H1 (cell line): ENCODE measurements around the gene LRPAP1. TPM values are rescaled to one million over a fixed set of nuclear protein-coding genes. Genes with fewer than 3 reads are reported as not detected.

ENCODE experiments used
- CTCF ChIA-PET: fragments of 300-600 bp; sonication (Branson Sonifier 250); formaldehyde crosslinking; loops from one replicate; lab custom pipeline; 2021; ENCODE audit not compliant: partially characterized antibody; lab: Charles Lee
- POLR2A ChIA-PET: fragments of 300-600 bp; sonication (Branson Sonifier 250); formaldehyde crosslinking; loops from one replicate; lab custom pipeline; 2021; ENCODE audit warnings: inconsistent platforms; ENCODE audit not compliant: partially characterized antibody; lab: Charles Lee
- DNase-seq, 2 experiments: peaks; one replicate each; pipeline versions ENCODE4 v3.0.0 to v3.0.0-alpha.2; 2010 to 2022; ENCODE audit warnings: low spot score in 2 of 2, low read depth in 1 of 2, mixed read lengths in 1 of 2
- FAIRE-seq: peaks from 2 replicates; lab custom pipeline; 2011; peaks lifted over from hg19 to GRCh38; lab: Jason Lieb, UNC
- H2AFZ ChIP-seq: 2 replicates; pipeline ENCODE4 v1.8.1; 2012; ENCODE audit warnings: low read length, inconsistent platforms
- H2AK5ac ChIP-seq: 2 replicates; pipeline ENCODE4 v1.6.1; 2013; ENCODE audit warnings: low read depth, low read length
- H2BK120ac ChIP-seq: replicated peaks from 2 replicates; pipeline ENCODE3; 2013; ENCODE audit warnings: low read depth, low read length, inconsistent platforms
- H2BK12ac ChIP-seq: 2 replicates; pipeline ENCODE4 v1.6.1; 2013; ENCODE audit warnings: low read depth, low read length
- H2BK15ac ChIP-seq: 2 replicates; pipeline ENCODE4 v1.6.1; 2013; ENCODE audit warnings: low read length
- H2BK20ac ChIP-seq: 2 replicates; pipeline ENCODE4 v1.6.1; 2013; ENCODE audit warnings: low read length
- H2BK5ac ChIP-seq: 2 replicates; pipeline ENCODE4 v1.6.1; 2013; ENCODE audit warnings: low read depth, low read length
- H3K14ac ChIP-seq: 2 replicates; pipeline ENCODE4 v1.6.1; 2013; ENCODE audit warnings: inconsistent platforms; ENCODE audit not compliant: insufficient read length
- H3K18ac ChIP-seq: 2 replicates; pipeline ENCODE4 v1.6.1; 2013; ENCODE audit warnings: low read length; ENCODE audit errors: extremely low read depth
- H3K23ac ChIP-seq: 2 replicates; pipeline ENCODE4 v1.6.1; 2013; ENCODE audit warnings: inconsistent platforms; ENCODE audit not compliant: insufficient read length
- H3K23me2 ChIP-seq: 2 replicates; pipeline ENCODE4 v1.6.1; 2013; ENCODE audit warnings: low read depth, low read length
- H3K27ac ChIP-seq: 2 replicates; pipeline ENCODE4 v1.6.1; 2011; ENCODE audit warnings: low read depth, low read length, inconsistent platforms
- H3K27me3 ChIP-seq, 4 experiments: replicated peaks in 1 of 4; 1 replicate in 1 of 4; 2 replicates in 3 of 4; pipeline versions ENCODE4 v1.6.1 to v1.8.1; 2011 to 2013; ENCODE audit warnings: low read length in 3 of 4, mild to moderate bottlenecking in 3 of 4, inconsistent platforms in 2 of 4, mixed read lengths in 2 of 4, moderate library complexity in 1 of 4; ENCODE audit not compliant: control insufficient read depth in 3 of 4, insufficient read depth in 3 of 4; ENCODE audit errors: extremely low read depth in 1 of 4
- H3K36me3 ChIP-seq, 4 experiments: 2 replicates each; pipeline versions ENCODE4 v1.6.1 to v1.8.1; 2011 to 2013; ENCODE audit warnings: mild to moderate bottlenecking in 4 of 4, low read length in 3 of 4, moderate library complexity in 2 of 4, control low read depth in 1 of 4, inconsistent platforms in 1 of 4; ENCODE audit not compliant: insufficient read depth in 4 of 4, control insufficient read depth in 2 of 4
- H3K4ac ChIP-seq: replicated peaks from 2 replicates; pipeline ENCODE3; 2013; ENCODE audit warnings: low read length, low read depth, mixed read lengths, inconsistent platforms; ENCODE audit not compliant: insufficient read length
- H3K4me1 ChIP-seq, 4 experiments: replicated peaks in 1 of 4; 1 replicate in 1 of 4; 2 replicates in 3 of 4; pipeline versions ENCODE4 v1.6.1 to v1.8.1; 2011 to 2013; ENCODE audit warnings: low read length in 3 of 4, inconsistent platforms in 2 of 4, mixed read lengths in 1 of 4; ENCODE audit not compliant: insufficient read depth in 4 of 4, control insufficient read depth in 3 of 4
- H3K4me2 ChIP-seq, 2 experiments: 2 replicates each; pipeline versions ENCODE4 v1.6.1 to v1.8.1; 2011 to 2013; ENCODE audit warnings: low read depth in 2 of 2, low read length in 2 of 2, control low read depth in 1 of 2, inconsistent platforms in 1 of 2, mild to moderate bottlenecking in 1 of 2; ENCODE audit not compliant: insufficient read depth in 1 of 2
- H3K4me3 ChIP-seq, 4 experiments: fragments of 200-600, 300-600 bp in 1 of 4; sonication (generic), shearing (Covaris generic), sonication (Bioruptor Twin) in 1 of 4; 2 replicates each; pipeline versions ENCODE4 v1.5.1 to v1.8.1; 2011 to 2016; ENCODE audit warnings: low read length in 4 of 4, low read depth in 3 of 4, control low read depth in 2 of 4, inconsistent platforms in 2 of 4, mild to moderate bottlenecking in 2 of 4, mixed read lengths in 1 of 4, moderate library complexity in 1 of 4; ENCODE audit not compliant: insufficient read depth in 2 of 4; ENCODE audit errors: extremely low read depth in 1 of 4
- H3K56ac ChIP-seq: replicated peaks from 2 replicates; pipeline ENCODE3; 2013; ENCODE audit warnings: low read depth, mild to moderate bottlenecking, mixed read lengths, low read length, inconsistent platforms; ENCODE audit not compliant: insufficient read length
- H3K79me1 ChIP-seq: 2 replicates; pipeline ENCODE4 v1.6.1; 2013; ENCODE audit warnings: low read depth, low read length, control low read depth
- H3K79me2 ChIP-seq, 2 experiments: 2 replicates each; pipeline versions ENCODE4 v1.6.1 to v1.8.1; 2012 to 2013; ENCODE audit warnings: low read length in 2 of 2, mild to moderate bottlenecking in 2 of 2, inconsistent platforms in 1 of 2; ENCODE audit not compliant: insufficient read depth in 2 of 2, control insufficient read depth in 1 of 2
- H3K9ac ChIP-seq, 4 experiments: replicated peaks in 1 of 4; 1 replicate in 1 of 4; 2 replicates in 3 of 4; pipeline versions ENCODE4 v1.6.1 to v1.8.1; 2011 to 2013; ENCODE audit warnings: low read depth in 3 of 4, low read length in 3 of 4, control low read depth in 2 of 4, mild to moderate bottlenecking in 2 of 4, moderate library complexity in 2 of 4, inconsistent platforms in 1 of 4; ENCODE audit errors: extremely low read depth in 1 of 4
- H3K9me3 ChIP-seq, 2 experiments: 2 replicates each; pipeline versions ENCODE4 v1.6.1 to v1.8.1; 2012 to 2013; ENCODE audit warnings: mild to moderate bottlenecking in 2 of 2, moderate library complexity in 2 of 2, control low read depth in 1 of 2, inconsistent platforms in 1 of 2, low read depth in 1 of 2, low read length in 1 of 2, mixed read lengths in 1 of 2; ENCODE audit not compliant: insufficient read depth in 2 of 2
- H4K20me1 ChIP-seq, 2 experiments: replicated peaks in 1 of 2; 2 replicates each; pipeline versions ENCODE3 to v1.8.1; 2011 to 2013; ENCODE audit warnings: inconsistent platforms in 2 of 2, low read length in 2 of 2, mild to moderate bottlenecking in 1 of 2; ENCODE audit not compliant: insufficient read depth in 2 of 2, control insufficient read depth in 1 of 2
- H4K5ac ChIP-seq: 2 replicates; pipeline ENCODE4 v1.6.1; 2013; ENCODE audit warnings: low read length, low read depth, mixed read lengths, inconsistent platforms; ENCODE audit not compliant: insufficient read length
- H4K8ac ChIP-seq: 2 replicates; pipeline ENCODE4 v1.8.0; 2013; ENCODE audit warnings: mild to moderate bottlenecking, moderate library complexity, low read length, inconsistent platforms; ENCODE audit not compliant: insufficient read depth; ENCODE audit errors: extremely low read depth
- H4K91ac ChIP-seq: replicated peaks from 2 replicates; pipeline ENCODE3; 2013; ENCODE audit warnings: low read length, mixed read lengths, inconsistent platforms; ENCODE audit not compliant: insufficient read length
- CREB1 ChIP-seq: IDR thresholded peaks from 2 replicates; pipeline ENCODE4 v1.6.1; 2012; ENCODE audit warnings: inconsistent platforms
- GABPA ChIP-seq: IDR thresholded peaks from 2 replicates; pipeline ENCODE4 v1.6.1; 2011; ENCODE audit warnings: mild to moderate bottlenecking, low read length, moderate library complexity, borderline replicate concordance; ENCODE audit not compliant: insufficient read depth
- NANOG ChIP-seq: IDR thresholded peaks from 2 replicates; pipeline ENCODE4 v1.6.1; 2011; ENCODE audit warnings: low read length, low read depth, mild to moderate bottlenecking, inconsistent platforms; ENCODE audit not compliant: insufficient read depth, poor library complexity, severe bottlenecking
- PHF8 ChIP-seq: fragments of 200-600 bp; sonication (generic); conservative IDR thresholded peaks from 2 replicates; pipeline ENCODE4 v1.7.1; 2012; ENCODE audit warnings: low read depth, mild to moderate bottlenecking, inconsistent platforms, low read length, moderate library complexity
- SIRT6 ChIP-seq: IDR thresholded peaks from one replicate; pipeline ENCODE4 v1.7.1; 2012; ENCODE audit warnings: low read length, inconsistent platforms
- WGBS, 2 experiments: shearing (Covaris generic) in 1 of 2; methylation state at CpG; one replicate each; pipeline versions ENCODE4 v1.1.6 to v1.1.7; 2013 to 2015; ENCODE audit warnings: low lambda C conversion rate in 2 of 2, mixed read lengths in 2 of 2, inconsistent platforms in 1 of 2, low coverage in 1 of 2, missing lambda C conversion rate in 1 of 2; ENCODE audit not compliant: insufficient replicate concordance in 2 of 2, insufficient coverage in 1 of 2, insufficient read length in 1 of 2; ENCODE audit errors: extremely low coverage in 1 of 2, missing lambda C conversion rate in 1 of 2; 5-methylcytosine and 5-hydroxymethylcytosine counted together
- polyA plus RNA-seq, 7 experiments: library from polyadenylated mRNA; depleted of rRNA in 3 of 7; stranded (reverse) in 5 of 7; unstranded in 2 of 7; fragments of >200 nt in 5 of 7; fragments of 200-250 nt in 2 of 7; gene quantifications; 1 replicate in 5 of 7; 2 replicates in 1 of 7; 4 replicates in 1 of 7; pipeline versions ENCODE4 v1.2.1 to v1.2.3, GENCODE V29; 2011 to 2013; ENCODE audit warnings: missing spikeins in 2 of 7, mixed read lengths in 2 of 7
- total RNA-seq: library from RNA; stranded (reverse); fragmentation: NEBNext Ultra II Directional; extraction: Animal tissue kit (Norgen Biotek cat#: 25700); gene quantifications from 2 replicates; pipeline ENCODE4 v1.2.1, GENCODE V29; 2021

LRPAP1 gene
- total and polyA plus RNA-seq, 2 of the 8 experiments (the other 6 are each of a cell fraction or from before 2014, with no cell fraction given) = 31.1 to 101 TPM

GRCh38 chr4:3512279-3512678, 19.9 kb downstream of the LRPAP1 start:
- Histone ChIP-seq H3K4ac (no peak overlapping the region), H3K79me1 (peaks cover 10% of the 10 kb centered on the region), H3K18ac (no peak overlapping the region), H3K9ac (no peak overlapping the region), H3K56ac (no peak overlapping the region), H4K8ac (no peak overlapping the region), H3K4me1 (0 out of 7 replicates have a peak, but pooled peaks cover 0 to 2% (median under 1%) of the 10 kb centered on the region in 4 experiments), H4K20me1 (peaks cover 10 to 30% of the 10 kb centered on the region in 2 experiments), H3K27me3 (no peaks in the 10 kb centered on the region), H2BK20ac (no peak overlapping the region), H2BK15ac (no peak overlapping the region), H3K4me2 (no peak overlapping the region), H3K27ac (no peak overlapping the region), H3K23ac (no peak overlapping the region), H3K79me2 (no peaks in the 10 kb centered on the region), H2BK12ac (no peak overlapping the region), H3K4me3 (no peak overlapping the region), H2AK5ac (no peak overlapping the region), H3K14ac (no peak overlapping the region), H2BK120ac (no peak overlapping the region), H2AFZ (no peak overlapping the region), H4K5ac (no peak overlapping the region), H3K23me2 (no peaks in the 10 kb centered on the region), H3K36me3 (peaks cover 15 to 62% (median 46%) of the 10 kb centered on the region in 4 experiments; a peak in 7 of 8 replicates), H4K91ac (no peak overlapping the region), H3K9me3 (no peaks in the 10 kb centered on the region), H2BK5ac (no peak overlapping the region)
- no peak for FAIRE-seq
- ChIA-PET CTCF (interaction anchor here (1.2 to 5.8 kb wide), 6 partner anchors 15 to 368 kb away, joined by 3 to 48 read pairs (median 19); no protein-coding TSS in a partner anchor), POLR2A (interaction anchor here (4.2 kb wide), 1 partner anchor 11 kb away, joined by 15 read pairs; no protein-coding TSS in a partner anchor)
- WGBS, 2 experiments = 93% methylated on average over 13 of the region's 13 CpGs; no CpG with 5 or more reads in 1 of the 2 experiments
- TF ChIP-seq GABPA (no peak), PHF8 (no peak), NANOG (no peak), SIRT6 (no peak), CREB1 (no peak)
- DNase-seq = no peak
